GM19468 (cell line): ENCODE measurements around the gene RFX4.
"Not testable (repeated sequence)": the region's sequence is repeated elsewhere in the genome, so short reads cannot be mapped to it uniquely, and the experiment has no call there.

Experiments used
- ATAC-seq: cut with Tn5 transposase; IDR thresholded peaks from one replicate; pipeline ENCODE4 v1.9.1; 2021; ENCODE audit warnings: mild to moderate bottlenecking, moderate library complexity, moderate number of reproducible peaks; ENCODE audit not compliant: unreplicated experiment; ENCODE audit errors: extremely low read depth

Gene RFX4

DNA sequence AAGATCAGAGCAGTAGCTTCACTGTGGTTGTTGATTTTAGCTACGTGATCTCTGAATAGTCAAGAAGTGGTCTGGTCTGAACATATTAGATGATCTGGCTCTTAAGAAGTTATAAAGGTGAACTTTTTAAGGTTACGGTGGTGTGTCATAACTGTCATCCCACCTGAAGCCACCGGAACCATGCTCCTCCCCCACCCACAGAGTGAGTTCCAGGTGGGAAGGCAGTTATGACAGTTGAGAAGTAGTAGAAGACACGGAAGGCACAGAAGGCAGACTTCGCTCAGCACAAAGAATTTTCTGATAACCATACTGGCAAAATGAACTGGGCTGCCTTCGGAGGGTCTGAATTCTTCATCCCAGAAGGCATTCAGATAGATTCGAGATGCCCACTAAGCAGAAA, 101.7 kb downstream of the RFX4 start:
- ATAC-seq, result no peak

- ATAC-seq, result no peak
These were observed 102.6 kb downstream of the RFX4 start for GRCh38 chr12:106685381-106685780.

- no peak for ATAC-seq
These were observed 104.9 kb downstream of the RFX4 start for GRCh38 chr12:106687672-106688071.

GRCh38 chr12:106690569-106691305, 107.9 kb downstream of the RFX4 start:
- ATAC-seq, result no peak

- not testable (repeated sequence) for ATAC-seq
These were observed 109.2 kb downstream of the RFX4 start for GRCh38 chr12:106692033-106692432.

DNA sequence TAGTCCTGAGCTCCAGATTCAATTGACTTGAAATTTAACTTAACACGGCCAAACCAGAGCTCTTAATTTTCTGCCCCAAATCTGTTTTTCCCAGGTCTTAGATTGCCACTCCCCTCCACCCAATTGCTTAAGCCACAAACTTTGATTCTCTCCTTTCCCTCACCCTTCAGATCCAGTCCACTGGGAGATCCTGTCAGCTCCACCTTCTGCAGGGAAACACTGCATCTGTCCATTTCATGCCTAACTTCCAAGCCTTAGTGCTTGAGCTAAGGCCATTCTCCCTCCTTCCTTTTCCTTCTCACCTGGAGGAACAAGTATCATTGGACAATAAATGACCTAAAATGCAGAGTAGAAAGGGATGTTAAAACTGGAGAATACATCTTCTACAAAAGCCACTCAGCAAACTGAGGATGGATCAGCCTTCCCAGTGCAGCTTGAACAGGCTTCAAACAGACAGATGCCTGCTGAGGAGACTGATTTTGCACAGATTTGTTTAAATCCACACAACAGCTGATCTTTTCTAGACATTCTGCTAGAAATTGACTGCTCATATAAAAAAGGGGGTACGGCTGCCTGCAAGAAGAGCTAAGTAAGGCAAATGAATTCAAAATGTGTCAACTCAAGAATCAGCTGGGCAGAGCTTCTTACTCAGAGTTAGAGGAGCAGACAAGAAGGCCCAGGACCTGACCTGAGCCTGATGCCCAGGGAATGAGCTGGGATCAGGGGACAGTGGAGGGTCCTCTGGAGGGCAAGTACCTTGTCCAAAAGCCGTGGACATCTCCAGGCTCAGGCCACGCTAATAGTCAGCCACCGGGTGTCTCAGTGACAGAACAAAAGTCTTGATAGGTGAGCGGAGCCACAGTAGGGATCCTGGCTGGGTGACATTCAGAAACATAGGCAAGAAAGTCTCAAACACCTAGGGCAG, 110.4 kb downstream of the RFX4 start:
- no peak for ATAC-seq

DNA sequence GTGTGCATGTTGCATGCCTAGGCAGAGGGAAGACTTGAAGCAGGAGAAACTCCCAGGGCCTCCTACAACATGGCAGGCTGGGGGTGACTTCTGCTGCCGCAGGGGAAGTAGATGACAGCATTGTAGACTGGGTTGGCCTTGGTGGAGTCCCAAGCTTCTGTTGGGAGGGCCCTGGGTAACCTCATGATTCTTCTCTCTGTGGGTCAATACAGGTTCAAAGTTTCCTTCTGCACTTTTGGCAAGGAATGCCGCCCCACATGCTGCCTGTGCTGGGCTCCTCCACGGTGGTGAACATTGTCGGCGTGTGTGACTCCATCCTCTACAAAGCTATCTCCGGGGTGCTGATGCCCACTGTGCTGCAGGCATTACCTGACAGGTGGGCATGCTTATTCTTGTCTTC, 113.3 kb downstream of the RFX4 start:
- no peak for ATAC-seq

DNA sequence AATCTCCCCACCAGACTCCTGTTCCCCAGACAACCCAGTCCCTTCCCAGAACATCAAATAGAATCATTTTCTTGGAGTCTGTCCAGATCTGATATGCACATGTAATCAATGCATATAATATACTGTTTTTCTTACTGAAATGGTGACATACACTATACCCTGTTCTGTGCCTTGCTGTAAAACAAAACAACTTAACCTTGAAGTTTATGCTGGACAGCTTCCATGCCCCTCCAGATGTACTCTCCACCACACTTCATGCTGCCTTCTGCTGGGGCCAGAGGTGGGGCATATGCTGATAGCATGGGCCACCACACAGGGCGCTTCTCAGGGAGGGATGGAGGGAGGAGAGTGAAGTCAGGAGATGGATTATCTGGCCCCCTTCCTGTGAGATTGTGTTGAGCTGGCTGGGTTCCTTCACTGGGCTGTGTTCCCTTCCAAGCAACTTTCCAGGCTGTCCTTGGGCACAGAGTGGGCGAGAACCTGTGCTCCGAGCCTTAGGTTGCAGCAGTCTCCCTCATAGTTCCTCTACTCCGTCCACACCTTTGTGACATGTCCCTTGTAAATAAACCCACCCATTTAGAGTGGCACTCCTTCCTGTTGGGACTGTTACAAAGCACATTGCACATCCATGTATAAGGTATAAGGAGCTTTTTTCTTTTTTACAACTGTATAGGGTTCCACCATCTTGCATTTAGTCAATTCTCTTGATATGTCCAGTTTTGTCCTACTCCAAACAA, 114.0 kb downstream of the RFX4 start:
- ATAC-seq, result no peak

DNA sequence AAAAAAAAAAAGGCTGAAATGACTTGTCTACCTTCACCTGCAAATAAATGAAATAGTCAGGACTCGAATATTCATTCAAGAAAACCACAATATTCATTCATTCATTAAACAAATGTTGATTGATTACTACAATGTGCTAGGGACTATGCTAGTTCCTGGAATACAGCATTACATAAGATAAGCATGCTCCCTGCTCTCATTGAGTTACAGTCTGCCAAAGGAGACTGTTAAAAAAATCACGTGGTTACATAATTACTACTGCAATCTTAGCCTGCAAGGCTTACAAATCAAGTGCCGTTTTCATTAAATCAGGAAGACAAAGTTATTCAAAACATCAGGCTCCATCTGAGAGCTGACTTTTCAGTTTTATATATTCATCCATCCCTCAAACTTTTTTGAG, 121.3 kb downstream of the RFX4 start:
- ATAC-seq, result no peak

- ATAC-seq, result no peak
These were observed 123.2 kb downstream of the RFX4 start for GRCh38 chr12:106705971-106706370.

DNA sequence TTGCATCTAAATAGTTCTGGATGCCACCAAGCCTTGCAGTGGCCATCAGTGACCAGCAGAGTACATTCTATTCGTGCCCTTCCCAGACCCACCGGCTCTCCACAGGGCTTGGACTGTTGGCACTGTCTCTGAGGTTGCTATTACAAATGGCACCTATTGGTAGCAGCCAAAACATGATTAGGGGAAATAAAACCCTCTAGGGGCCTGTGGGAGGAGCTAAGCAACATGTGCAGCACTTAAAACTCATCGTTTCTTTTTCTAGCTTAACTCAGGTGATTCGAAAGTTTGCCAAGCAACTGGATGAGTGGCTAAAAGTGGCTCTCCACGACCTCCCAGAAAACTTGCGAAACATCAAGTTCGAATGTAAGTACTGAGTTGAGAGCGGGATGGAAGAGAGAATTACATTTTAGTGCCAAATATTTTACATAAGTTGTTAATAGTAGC, 126.3 kb downstream of the RFX4 start:
- no peak for ATAC-seq

DNA sequence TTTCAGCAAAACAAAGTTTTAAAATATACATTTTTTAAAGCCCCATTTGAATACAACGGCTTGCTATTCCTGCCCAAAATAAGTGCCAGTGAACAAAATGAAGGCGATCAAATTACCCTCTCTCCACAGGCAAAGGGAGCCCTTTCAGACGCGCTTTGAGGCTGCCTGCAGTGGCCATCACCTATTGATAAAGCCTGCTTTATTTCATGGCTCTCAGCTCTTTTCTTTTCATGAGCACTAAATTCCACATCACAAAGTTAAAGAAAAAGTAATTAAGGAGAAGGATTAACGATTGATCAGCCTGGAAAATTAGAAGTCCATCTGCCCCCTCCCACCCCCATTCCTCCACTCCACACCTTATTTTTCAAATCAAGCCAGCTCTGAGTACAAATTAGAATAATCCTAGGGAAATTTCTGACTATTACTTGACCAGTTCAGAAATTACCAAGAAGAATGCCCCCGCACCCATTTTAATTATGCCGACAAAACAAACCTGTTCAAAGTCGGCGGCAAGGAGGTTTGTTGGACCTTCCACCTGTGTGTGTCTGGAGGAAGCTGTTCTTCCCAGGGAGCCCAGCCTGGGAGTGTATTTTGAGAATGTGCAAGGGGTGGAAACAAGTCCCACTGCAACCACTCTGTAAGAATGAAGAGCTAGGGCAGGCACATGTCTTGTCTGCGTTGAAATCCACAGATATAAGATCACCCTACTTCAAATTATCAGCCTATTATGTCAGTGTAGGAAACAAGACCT, 127.5 kb downstream of the RFX4 start:
- ATAC-seq, result no peak

DNA sequence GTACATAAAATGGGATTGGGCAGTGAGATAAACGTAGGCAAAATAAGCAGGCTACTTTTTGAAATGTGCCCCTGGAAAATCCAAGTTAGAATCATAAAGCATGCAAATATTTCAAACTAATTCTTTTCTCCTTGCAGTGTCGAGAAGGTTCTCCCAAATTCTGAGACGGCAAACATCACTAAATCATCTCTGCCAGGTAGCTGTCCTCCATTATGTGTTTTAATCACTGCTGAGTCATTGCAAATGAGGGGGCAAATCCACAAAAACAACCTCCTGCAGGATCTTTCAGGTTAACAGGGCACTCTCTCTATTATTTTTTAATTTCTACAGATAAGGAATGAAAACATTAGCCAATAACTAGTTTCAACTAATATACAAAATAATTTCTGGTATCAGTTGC, 128.5 kb downstream of the RFX4 start:
- no peak for ATAC-seq

- ATAC-seq, result no peak
These were observed 130.0 kb downstream of the RFX4 start for GRCh38 chr12:106712768-106713167.

DNA sequence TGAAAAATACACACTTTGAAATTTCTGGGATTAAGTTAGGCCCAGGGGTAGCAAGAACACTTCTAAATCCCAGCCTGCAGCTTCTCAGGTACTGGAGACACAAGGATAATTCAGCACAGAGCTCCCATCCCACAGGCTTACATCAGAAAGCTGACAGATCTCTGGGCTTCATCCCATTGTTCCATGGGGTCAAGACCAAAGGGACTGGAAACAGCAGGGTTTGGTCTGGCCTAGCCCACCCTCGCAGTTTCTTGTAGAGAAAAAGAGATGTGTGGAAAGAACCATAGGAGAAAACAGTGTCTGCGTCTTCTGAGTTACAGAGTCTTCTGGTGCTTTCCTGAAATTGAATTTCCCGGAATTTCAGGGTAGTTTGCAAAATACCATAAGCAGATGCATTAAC, 132.1 kb downstream of the RFX4 start:
- ATAC-seq, result no peak

DNA sequence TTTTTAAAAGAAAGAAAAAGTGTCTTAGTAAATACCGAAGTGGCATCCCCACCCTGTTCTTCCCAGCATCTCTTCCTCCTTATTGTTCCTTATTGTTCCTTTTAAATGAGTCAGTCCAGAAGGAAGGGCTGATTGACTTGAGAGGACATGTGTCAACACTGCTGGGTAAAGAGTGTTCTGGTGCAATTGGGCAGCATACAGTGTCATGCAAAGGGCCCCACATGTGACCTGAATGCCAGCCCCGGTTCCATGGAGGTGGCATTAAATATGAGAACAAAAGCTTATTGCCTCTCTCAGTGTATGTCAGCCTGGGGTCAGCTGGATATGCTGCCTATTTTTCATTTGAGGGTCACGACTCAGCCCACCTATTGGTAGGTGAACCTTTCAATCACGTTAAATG, 132.8 kb downstream of the RFX4 start:
- no peak for ATAC-seq

GRCh38 chr12:106717673-106718072, 134.9 kb downstream of the RFX4 start:
- no peak for ATAC-seq

DNA sequence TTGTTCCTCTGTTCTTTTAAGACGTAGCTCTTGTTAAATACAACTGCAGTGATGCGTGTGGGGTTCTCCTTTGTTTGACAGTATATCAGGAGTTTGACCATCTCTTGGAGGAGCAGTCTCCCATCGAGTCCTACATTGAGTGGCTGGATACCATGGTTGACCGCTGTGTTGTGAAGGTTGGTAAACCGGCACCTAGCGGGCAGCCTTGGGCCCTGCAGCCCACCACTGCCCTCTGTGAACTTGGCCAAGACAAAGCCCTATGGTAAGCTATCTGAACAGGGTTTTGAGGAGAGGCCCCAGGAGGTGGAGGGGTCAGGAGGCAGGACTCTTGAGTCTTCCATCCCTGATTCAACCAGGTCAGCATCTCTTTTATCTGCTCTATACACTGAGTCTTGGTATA, 137.1 kb downstream of the RFX4 start:
- ATAC-seq, result no peak

GRCh38 chr12:106720696-106721095, 137.9 kb downstream of the RFX4 start:
- ATAC-seq, result no peak

- no peak for ATAC-seq
These were observed 139.1 kb downstream of the RFX4 start for GRCh38 chr12:106721915-106722314.
